ENCODE data around the gene LRRC38.

The LRRC38 gene

DNA sequence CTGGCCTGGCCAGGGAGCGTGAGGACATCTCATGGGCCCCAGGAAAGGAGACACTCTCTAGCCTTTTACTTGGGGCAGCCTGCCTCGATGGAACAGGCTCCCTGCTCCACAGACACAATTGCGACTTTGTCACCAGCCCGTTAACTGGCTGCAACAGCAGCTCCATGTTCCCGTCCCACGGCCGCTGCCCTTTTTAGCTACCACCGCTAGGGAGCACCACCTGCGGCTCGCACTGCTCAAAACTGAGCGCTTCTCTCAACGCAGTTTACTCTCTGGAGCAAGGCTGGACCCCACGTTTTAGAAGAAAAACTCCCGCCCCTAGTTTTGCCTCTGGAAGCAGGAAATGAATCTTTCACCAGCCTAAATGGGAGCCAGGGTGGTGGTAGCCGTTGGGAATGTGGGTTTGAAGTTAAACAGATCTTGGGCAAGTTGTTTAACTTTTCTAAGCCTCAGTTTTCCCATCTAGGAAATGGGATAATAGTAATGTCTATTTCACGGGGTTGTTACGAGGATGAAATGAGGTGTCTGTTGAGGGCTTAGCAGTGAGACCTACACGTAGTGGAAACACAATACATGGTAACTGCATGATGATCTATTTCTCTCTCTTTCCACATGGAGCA, 3.5 kb upstream of the LRRC38 start:
- in situ Hi-C loops (cut with MboI; ENCODE audit: low sequenced_read_pairs), result no loop called here

DNA sequence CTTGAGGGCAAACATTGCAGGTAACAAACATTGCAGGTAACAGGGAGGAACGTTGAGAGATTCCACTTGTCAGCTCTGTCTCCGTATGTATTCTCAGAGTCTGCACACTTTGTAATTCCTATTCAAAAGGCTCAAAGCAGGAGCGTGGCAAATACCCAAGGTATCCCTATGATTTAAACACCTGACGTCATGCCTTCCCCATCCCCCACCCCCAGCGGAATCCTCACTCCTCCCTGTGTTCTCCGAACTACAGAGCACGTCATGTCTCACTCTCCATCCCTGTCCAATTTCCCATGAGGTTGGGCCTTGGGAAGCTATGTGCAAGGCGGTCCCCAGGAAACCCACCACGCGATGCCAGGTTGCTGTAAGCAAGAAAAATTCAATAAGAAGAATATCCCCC, 2.8 kb upstream of the LRRC38 start:
- in situ Hi-C loops (cut with MboI; ENCODE audit: low sequenced_read_pairs), result no loop called here

DNA sequence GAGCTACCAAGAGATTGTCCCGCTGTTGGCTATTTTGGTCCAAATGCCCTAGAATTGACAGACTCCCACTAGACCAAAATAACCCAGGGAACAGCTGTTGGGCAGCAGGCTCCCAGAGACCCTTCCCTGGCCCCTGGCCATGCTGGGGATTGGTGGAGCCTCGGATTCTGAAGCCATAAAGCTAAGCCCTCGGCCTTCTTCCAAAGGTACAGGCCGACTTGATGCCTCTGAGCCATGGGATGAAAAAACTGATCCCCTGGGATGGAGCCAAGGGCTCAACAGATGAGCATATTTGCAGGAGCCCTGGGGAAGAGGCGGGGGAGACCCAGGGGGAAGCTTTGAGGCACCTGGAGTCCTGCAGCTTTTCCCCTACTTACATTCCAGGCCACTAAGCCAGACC, 1.0 kb upstream of the LRRC38 start:
- in situ Hi-C loops (cut with MboI; ENCODE audit: low sequenced_read_pairs), result no loop called here

- in situ Hi-C loops (cut with MboI; ENCODE audit: low sequenced_read_pairs), result no loop called here
Observed at GRCh38 chr1:13513063-13513894, 524 bp downstream of the LRRC38 start.

- in situ Hi-C loops (cut with MboI; ENCODE audit: low sequenced_read_pairs), result no loop called here
Observed at GRCh38 chr1:13512472-13512871, 1.3 kb downstream of the LRRC38 start.

GRCh38 chr1:13510499-13510898, 3.3 kb downstream of the LRRC38 start:
- in situ Hi-C loops (cut with MboI; ENCODE audit: low sequenced_read_pairs), result no loop called here

DNA sequence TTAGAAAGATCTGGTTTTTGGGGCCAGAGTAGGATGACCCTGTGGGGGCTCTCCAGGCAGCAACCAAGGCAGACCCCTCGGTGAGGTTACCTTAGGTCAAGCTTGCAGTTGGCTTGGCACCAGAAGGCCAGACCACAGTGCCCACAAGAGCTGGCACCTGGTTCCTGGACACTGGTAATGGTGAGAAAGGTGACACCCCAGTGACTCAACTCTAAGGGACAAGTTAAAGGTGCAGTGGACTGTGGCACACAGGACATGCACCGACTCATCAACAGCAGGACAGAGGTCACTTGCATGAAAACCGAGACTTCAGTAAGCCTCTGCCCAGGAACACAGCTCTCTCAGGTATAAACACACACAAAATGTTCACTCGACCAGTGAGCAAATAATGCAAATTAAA, 6.7 kb downstream of the LRRC38 start:
- in situ Hi-C loops (cut with MboI; ENCODE audit: low sequenced_read_pairs), result no loop called here

- in situ Hi-C loops (cut with MboI; ENCODE audit: low sequenced_read_pairs), result no loop called here
Observed at GRCh38 chr1:13505020-13505419, 8.8 kb downstream of the LRRC38 start.

- in situ Hi-C loops (cut with MboI; ENCODE audit: low sequenced_read_pairs), result no loop called here
Observed at GRCh38 chr1:13500806-13501205, 13.0 kb downstream of the LRRC38 start.

GRCh38 chr1:13499422-13499821, 14.4 kb downstream of the LRRC38 start:
- in situ Hi-C loops (cut with MboI; ENCODE audit: low sequenced_read_pairs), result no loop called here

- in situ Hi-C loops (cut with MboI; ENCODE audit: low sequenced_read_pairs), result no loop called here
Observed at GRCh38 chr1:13498553-13498952, 15.2 kb downstream of the LRRC38 start.

GRCh38 chr1:13495186-13495585, 18.6 kb downstream of the LRRC38 start:
- in situ Hi-C loops (cut with MboI; ENCODE audit: low sequenced_read_pairs), result no loop called here

DNA sequence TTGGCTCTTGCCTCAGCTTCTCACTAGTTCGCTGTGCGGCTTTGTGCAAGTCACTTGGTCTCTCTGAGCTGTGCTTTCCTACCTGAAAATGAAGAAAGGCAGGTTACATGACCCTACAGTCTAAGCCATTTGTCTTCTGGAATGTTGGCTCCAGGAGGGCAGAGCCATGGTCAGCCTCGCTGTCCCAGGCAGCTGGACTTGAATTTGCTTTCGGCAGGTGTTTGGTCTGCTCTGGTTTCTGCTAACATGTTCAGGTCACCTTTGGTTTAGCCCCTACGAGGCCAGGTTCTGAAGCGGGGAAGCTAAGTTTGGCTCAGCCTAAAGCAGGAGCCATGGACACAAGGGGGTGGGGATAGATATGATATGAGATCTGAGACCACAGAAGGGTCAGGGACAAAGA, 19.1 kb downstream of the LRRC38 start:
- in situ Hi-C loops (cut with MboI; ENCODE audit: low sequenced_read_pairs), result no loop called here

GRCh38 chr1:13494025-13494424, 19.8 kb downstream of the LRRC38 start:
- in situ Hi-C loops (cut with MboI; ENCODE audit: low sequenced_read_pairs), result no loop called here

DNA sequence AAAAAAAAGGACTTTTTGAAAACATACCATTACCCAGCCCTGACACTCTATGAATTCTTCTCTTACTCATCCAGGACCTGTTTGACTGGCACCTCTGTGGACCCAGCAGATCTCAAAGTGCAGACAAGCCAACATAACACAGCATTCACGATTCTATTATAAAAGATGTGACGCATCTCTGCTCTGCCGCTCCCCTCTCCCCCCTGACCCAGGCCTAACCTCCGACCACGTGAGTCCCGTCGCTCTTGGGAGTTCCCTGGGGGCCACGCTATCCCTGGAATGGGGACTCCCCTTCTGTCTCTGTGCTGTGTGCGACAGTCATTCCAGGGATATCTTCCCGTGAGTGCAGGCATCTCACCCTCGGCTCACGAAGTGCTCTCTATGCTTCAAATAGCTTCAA, 21.1 kb downstream of the LRRC38 start:
- in situ Hi-C loops (cut with MboI; ENCODE audit: low sequenced_read_pairs), result no loop called here

GRCh38 chr1:13487957-13488356, 25.8 kb downstream of the LRRC38 start:
- in situ Hi-C loops (cut with MboI; ENCODE audit: low sequenced_read_pairs), result no loop called here

GRCh38 chr1:13487143-13487868, 26.5 kb downstream of the LRRC38 start:
- in situ Hi-C loops (cut with MboI; ENCODE audit: low sequenced_read_pairs), result no loop called here

DNA sequence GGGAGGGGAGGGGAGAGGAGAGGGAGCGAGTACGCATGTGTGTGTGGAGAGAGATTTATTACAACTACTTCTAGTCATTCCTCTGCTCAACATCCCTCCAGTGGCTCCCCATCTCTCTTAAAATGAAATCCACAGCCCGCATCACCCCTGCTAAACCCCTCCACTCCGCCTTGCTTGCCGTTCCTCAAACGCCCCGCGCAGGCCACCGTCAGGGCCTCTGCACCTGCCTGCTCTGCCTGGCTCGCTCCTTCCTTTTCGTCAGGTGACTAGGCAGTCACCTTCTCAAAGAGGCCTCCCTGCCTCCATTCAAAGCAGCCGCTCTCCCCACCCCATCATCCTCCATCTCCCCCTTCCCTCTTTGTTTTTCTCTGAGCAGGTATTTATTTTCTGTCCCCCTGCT, 29.9 kb downstream of the LRRC38 start:
- in situ Hi-C loops (cut with MboI; ENCODE audit: low sequenced_read_pairs), result no loop called here

DNA sequence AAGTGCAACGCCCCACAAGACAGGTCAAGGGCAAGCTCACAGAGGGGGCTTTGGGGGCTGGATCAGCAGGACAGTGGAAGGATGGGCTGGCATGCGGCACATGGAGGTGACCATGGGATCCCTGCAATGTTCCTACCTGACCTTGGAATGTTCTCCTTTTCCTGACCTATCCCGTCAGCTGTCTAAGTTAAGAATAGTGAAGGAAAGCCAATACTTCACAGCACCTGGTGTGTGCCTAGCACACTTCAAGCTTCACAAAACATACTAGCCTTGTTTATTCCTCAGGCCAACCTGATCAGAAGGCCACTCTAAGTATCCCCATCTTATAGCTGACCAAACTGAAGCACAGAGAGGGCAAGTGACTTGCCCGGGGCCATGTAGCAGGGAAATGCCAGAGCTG, 31.2 kb downstream of the LRRC38 start:
- in situ Hi-C loops (cut with MboI; ENCODE audit: low sequenced_read_pairs), result no loop called here

- in situ Hi-C loops (cut with MboI; ENCODE audit: low sequenced_read_pairs), result no loop called here
Observed at GRCh38 chr1:13479171-13479856, 34.5 kb downstream of the LRRC38 start.

DNA sequence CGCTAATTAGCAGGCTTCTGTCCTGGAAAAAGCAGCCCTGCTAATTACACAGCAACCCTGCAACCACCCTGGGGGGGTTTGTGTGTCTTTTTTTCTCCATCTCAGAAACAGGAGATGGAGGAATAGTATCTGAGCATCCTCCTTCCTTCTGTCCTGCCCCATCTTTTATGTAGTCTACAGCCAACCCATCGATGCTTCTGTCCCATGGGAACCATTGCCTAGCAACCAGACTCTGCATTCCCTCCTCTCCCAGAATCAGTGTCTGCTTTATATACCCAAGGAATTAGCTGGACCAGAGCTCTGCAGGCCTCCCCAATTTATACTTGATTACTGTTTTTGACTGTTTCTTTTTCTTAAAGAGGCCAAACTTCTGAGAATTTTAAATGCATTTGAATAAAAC, 35.1 kb downstream of the LRRC38 start:
- in situ Hi-C loops (cut with MboI; ENCODE audit: low sequenced_read_pairs), result no loop called here
